NCI-H1930 (cell line): ENCODE data around the gene TSEN54.
"Not testable (repeated sequence)": the region's sequence is repeated elsewhere in the genome, so short reads cannot be mapped to it uniquely, and the experiment has no call there.

Experiments used
- DNase-seq, 2 experiments: peaks; one replicate each; lab custom pipeline; 2025; lab: John Stamatoyannopoulos, UW

The TSEN54 gene

DNA sequence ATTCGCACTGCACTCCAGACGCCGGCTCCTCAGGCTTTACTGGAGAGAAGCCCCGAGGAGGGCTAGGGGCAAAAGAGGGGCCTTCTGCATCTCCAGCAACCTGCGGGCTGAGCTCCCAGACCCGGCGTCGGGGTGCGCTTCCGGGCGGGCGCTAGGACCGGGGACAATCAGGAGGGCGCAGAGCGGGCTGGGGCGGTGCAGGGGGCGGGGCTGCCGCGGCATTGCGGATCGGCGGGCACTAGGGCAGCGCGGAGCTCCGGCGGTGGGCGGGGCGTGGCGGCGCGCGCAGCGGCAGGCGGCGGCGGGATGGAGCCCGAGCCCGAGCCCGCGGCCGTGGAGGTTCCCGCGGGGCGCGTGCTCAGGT is at the start of gene TSEN54:
TSS of gene TSEN54 (plus strand) at position 274 of the 364 bp plus-strand sequence. CDS start at position 307, 33 bp downstream.
- DNase-seq: peak; percentile 85 to 93

DNA sequence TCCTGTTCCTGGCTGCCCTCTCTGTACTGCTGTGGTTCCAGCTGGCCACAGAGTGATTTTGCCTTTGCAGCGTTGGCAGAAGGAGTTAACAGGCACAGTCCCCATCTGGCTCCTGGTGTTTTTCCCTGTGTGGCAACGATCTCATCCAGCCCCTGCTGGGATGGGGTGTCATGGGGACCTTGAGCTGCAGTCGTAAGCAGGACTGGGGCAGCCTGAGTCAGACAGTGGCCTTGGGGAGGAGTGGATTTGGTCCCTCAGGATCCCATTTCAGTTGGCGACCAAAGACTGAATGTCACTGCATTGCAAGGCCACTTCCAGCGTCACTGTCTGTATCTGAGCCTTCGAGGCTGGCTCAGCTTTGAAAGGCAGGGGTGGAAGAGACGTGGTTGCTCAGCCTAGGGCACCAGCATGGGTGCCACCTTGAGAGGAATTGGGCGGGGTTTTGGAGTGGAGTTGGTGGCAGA is 48.0 kb upstream of the TSEN54 start:
- no peak for DNase-seq

DNA sequence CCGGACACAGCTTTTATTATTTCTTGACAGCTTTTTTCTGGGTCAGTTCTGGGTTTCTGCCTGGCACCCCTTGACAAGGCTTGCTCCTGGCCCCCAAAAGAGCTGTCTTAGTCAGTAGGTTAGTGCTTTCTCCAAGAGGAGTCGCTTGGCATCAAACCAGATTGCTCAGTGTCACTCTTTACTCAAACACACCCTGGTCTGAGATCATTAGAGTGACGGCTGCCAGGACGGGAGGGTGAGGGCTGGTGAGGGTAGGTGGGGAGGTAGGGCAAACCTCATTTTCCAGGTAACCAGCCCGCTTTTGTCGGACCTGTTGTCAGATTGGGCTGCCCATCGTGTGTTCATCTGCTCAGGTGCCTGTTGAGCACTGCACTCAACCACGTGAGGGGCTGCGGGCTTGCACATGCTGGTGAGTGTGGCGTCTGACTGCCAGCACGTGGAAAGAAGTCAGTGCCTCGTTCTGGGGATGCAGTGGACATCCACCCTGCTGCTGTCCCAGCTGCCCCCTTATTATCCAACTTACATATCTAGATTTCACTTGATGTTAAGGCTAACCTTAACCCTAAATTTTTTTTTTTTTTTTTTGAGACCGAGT is 47.5 kb upstream of the TSEN54 start:
- no peak for DNase-seq

DNA sequence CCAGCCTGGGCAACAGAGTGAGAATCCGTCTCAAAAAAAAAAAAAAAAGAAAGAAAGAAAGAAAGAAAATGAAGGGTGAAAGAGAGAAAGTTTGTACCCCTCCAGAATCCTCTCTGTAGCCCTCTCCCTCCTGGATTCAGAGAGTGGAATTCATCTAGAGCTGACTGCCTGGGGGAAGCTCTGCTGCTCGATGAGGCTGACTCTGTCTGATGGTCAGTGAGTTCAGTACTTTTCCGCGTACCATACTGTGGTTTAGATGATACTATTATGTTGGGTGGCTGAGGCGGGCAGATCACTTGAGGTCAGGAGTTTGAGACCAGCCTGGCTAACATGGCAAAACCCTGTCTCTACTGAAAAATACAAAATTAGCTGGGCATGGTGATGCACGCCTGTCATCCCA is 45.1 kb upstream of the TSEN54 start:
- DNase-seq: no peak

DNA sequence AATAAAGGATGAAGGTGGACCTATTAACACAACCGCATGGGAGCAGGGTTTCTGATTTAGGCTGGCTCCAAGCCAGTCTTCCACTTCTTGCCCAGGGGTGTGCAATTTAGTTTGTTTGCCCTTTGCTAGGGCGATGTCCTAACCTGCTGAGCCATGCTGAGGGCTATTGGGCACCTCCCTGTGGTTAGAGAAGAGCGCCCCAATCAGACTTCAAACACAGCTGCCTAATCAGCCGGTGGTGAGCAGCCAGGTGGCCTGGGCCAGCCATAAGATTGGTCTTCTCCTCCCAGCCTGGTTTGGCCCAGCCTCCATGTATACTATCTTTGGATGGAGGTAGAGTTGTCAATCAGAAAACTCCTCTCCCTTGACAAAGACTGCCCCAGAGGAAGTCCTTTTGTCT is 44.2 kb upstream of the TSEN54 start:
- DNase-seq: no peak

DNA sequence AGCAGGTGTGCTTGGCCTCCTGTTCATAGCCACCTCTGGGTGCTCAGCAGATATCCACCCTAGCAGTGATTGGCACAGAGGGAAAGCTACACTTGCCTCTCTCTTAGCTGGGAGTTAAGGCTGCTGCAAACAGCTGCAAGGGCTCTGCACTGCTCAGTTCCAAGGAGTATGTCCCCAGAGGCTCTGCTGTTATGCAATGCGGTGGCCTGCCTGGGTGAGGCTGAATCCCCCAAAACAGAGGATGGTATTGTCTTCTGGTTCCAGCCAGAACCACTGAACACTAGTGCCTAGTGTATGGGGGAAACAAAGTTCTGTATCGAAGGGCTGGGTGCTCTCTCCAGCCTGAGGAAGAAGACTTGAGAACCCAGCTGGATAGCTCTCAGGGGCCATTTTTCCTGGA is 43.1 kb upstream of the TSEN54 start:
- no peak for DNase-seq

DNA sequence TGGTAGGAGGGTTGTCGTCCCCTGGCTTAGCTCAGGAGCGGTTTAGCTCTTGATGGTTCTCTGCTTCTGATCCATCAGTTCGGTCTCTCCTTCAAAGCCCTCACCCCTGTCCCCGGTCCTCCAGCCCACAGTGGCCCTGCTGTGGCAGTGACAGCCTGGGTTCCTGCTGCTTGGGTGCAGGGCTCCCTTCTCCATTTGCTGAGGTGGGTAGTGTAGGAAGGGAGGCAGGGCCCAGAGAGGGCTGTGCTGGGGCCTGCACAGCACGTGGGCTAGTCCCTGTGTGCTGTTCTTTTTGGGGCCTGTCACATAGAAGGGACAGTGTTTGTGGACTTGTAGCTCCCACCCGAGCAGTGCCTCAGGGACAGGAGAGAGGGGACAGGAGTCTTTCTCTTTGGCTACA is 41.6 kb upstream of the TSEN54 start:
- no peak for DNase-seq

DNA sequence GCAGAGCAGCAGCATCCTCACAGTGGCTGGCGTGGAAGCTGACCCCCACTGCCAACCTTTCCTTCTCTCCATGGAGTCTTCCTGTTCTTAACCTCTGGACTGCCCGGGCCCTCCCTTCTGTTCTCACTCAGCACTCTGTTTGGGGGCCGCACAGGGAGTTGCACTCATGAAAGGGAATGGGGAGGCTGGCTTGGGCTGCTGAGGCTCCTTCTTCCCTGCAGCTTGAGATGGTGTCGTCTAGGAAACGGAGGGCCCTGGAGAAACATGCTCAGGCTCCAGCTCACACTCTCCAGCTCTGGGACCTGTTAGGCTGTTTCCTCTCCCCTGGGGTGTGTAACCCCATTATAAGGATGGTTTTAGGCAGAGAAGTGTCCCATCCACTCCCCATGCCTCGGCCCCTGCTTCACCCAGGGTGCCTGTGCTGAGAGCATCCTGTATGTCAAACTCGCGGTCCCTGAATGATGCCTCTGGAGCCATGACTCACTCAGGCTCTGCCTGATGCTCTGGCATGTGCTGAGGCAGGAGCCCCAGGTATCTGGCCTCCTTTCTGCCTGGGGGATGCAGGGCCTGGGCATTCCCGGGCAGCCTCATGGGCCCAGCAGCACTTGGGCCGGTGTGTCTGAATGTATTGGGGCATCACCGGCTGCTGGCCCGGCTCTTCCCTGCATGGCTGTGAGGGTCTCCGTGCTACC is 41.0 kb upstream of the TSEN54 start:
- DNase-seq: no peak

DNA sequence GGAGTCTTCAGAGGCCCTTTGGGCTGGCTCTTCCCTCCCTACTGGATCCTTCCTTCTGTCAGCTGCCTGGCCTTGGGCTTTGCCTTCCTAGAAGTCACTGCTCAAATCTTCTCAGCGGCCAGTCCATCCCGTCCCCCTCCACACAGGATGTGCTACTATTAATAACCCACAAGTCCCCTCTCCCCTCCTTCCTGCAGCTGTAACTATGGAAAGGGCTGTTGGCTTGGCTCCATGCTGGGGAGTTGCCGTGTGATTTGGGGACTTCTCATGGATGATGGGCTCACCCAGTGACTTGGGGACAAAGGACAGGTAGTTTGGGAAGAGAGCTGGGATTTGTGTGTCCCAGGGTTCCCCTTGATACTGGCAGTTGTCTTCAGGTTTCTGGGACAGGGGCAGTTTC is 40.5 kb upstream of the TSEN54 start:
- no peak for DNase-seq

DNA sequence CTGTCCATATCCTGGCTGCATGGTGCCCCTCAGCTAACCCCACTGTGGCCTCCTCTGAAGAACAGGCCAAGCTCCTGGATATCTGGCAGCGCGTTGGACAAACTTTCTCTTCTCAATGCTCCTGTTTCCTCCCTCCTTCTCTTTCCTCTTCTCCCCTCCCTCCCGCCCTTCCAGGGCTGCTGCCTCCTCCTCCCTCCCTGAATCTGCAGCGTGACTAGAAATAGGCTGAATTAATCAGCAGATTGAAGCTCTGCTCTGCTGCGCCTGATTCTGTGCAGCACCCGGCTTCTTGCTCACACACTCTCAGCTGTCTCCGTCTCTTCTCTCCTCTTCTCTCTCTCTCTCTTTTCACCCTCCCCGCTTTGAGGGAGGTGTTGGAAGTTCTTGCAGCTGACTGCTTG is 40.1 kb upstream of the TSEN54 start:
- no peak for DNase-seq

DNA sequence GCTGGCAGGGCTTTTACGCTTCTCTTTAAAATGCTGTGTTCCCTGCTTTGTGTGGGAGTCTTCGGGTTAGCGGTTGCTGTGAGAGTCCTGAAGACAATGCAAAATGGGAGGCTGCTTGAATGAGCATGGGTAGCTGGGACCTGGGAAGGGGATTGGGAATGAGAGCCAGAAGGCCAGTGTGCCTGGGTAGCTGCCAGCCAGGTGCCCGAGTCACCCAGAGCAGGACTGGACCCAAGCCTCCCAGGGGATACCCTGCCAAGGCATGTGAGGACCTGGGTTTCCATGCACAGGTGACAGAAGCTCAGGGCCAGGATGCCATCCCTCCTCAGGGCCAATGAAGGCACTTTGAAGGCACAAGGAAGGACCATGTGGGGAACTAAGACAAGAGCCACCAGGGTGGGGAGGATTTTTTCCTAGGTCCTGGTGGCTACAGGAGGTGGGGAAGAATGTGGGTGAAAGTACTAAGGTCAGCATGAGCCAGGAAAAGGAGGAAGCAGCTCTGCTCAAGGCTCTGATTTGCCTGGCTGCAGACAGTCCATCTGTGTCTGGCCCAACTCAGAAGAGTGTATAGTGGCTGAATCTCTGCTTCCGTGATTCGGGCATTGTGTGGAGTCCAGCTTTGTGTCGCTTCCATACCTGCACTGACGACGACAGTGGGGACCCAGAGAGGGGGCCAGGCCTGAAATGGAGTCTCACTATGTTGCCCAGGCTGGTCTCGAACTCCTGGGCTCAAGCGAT is 39.4 kb upstream of the TSEN54 start:
- no peak for DNase-seq

DNA sequence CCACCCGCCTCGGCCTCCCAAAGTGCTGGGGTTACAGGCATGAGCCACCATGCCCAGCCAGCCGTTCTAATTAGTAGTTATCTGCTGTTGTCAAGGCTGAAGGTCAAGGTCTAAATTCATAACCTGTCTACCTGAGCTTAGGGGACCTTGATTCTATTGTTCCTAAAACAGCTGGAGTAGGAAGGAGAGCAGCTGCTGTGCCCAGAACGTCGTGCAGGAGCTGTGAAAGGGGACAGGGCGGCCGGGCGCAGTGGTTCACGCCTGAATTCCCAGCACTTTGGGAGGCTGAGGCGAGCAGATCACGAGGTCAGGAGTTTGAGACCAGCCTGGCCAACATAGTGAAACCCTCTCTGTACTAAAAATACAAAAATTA is 38.9 kb upstream of the TSEN54 start:
- DNase-seq: not testable (repeated sequence)

DNA sequence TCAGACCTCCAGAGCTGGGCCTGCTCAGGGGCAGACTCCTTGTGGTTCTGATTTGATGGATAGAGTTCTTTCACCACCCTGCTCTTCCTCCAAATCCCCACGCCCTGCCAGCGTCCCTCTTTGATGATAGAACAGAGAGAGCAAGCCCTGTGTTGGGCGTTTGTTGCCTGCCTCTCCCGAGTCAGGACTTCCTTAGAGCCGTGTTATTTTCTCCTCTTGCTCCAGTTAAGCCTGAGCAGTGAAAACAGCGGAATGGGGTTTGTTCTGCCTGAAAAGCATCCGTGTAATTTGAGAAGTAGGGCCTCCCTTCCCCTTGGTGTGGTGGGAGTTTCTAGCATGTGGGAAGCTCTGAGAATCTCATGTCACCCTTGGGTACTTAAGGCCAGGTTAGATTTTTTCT is 37.8 kb upstream of the TSEN54 start:
- DNase-seq: no peak

DNA sequence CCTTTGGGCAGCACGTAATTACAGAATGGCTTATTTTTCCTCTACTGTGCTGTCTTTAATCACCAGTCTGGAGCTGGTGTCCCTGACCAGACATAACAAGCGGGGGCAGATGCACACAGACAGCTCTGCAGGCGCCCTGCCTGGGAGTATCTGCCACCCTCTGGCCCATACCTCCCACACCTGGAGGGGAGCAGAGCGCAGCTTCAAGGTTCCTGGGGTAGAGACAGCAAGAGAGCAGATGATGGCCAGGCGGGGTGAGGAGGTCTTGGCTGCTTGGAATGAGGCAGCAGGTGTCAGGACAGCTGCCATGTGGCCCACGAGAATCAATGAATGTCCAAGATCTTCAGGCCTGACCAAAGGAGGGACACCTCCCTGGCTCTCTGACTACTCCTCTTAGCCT is 36.0 kb upstream of the TSEN54 start:
- no peak for DNase-seq

DNA sequence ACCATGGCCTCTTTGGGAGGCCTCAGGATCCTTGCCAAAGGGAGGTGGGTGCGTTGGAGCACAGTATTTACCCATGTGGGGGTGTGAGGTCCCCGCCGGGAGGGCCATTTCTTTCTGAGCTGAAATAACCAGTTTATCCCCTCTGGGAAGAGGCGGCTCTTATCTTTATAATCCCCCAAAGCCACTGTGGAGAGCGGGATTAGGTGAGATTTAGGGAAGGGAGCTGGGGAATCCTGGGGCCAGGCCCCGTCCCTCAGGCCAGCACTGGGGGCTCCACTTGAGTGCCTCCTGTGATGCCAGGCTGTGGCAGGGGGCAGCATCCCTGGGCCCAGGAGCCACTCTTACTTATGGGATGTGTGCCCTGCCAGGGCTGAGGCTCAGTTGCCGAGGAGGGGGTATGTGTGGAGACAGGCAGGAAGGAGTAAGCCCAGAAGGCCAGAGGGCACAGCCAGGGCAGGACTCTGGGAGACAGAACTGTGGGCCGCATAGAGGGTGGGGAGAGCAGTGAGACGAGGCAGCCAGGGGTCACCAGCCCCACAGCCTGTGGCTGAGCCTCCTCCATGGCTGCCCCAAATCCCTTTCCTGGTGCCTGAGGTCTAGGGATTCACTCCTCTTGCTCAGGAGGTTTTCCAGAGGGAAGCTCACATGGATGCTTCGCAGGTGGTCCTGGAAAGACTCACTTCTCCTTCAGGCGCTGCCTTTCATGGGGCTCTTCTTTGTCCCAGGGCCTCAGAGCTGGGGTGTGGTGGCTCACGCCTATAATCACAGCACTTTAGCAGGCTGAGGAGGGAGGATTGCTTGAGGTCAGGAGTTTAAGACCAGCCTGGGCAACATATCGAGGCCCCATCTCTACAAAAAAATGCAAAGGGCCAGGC is 34.9 kb upstream of the TSEN54 start:
- no peak for DNase-seq

DNA sequence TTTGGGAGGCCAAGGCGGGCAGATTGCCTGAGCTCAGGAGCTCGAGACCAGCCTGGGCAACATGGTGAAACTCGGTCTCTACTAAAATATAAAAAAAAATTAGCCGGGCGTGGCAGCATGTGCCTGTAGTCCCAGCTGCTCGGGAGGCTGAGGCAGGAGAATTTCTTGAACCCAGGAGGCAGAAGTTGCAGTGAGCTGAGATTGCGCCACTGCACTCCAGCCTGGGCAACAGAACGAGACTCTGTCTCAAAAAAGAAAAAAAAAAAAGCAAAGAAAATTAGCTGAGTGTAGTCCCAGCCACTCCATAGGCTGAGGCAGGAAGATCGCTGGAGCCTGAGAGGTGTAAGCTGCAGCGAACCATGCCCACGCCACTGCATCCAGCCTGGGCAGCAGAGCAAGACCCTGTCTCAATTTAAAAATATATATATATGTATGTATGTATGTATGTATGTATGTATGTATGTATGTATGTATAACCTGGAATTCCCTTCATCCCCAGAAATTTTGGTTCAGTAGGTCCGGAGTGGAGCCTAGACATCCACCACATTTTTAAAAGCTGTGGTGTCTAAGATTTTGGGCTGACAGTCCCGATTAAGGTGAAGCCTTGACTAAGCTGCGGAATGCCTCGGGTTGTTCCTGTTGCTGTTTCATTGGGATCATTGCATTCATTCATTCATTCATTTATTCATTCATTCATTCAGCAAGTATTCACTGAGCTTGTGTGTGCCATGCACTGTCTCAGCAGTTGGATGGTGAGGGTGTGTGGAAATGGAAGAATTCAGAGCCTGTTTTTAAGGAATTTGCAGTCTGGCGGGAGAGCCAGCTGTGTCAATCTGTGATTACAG is 34.0 kb upstream of the TSEN54 start:
- DNase-seq: no peak

DNA sequence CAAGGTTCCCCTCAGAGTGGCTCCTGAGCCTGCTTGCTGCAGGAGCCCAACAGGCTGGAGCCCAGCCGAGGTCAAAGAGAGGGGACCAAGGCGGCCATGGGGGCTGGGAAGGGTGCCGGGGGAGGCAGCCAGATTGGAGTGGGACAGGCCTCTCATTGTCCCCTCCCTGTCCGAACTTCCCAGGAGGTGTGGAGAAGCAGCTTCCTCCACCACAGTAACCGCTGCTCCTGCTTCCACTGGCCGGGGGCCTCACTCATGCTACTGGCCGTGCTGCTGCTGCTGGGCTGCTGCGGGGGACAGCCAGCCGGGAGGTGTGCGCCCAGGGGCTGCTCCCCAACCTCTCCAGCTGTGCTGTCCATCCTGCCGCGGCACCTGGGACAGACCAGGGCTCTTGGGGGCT is 30.6 kb upstream of the TSEN54 start:
- no peak for DNase-seq

DNA sequence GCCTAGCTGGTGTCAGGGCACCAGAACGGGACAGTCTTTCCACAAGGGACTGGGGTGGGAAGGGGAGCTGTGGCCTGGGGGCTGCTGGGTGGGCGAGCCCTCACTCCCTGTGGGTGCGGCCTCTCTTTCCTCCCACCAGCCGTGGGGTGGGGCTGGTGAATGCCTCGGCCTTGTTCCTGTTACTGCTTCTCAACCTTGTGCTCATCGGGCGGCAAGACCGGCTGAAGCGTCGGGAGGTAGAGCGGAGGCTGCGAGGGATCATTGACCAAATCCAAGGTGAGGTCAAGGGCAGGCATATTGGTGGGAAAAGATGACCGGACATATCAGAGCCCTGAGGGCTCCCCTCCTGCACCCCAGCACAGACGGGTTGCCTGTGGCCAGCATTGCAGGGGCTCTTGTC is 30.2 kb upstream of the TSEN54 start:
- DNase-seq: no peak

DNA sequence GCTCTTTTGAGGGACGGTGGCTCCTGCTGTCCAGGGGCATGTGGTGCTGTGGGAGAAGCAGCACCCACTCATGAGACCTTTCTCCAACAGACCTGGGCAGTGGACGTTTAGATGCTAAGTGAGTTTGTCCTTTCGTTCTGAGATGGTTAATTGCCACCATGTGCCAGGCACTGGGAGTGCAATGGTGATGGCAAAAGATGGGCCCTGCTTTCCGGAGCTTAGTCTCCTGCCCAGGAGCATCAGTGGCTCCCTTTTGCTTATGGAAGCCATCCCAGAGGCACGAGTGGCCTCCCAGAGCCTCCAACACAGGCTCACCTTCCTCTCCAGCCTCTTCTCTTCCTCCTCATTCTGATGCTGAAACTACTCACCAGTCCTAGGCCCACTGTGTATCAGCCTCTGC is 29.4 kb upstream of the TSEN54 start:
- no peak for DNase-seq

DNA sequence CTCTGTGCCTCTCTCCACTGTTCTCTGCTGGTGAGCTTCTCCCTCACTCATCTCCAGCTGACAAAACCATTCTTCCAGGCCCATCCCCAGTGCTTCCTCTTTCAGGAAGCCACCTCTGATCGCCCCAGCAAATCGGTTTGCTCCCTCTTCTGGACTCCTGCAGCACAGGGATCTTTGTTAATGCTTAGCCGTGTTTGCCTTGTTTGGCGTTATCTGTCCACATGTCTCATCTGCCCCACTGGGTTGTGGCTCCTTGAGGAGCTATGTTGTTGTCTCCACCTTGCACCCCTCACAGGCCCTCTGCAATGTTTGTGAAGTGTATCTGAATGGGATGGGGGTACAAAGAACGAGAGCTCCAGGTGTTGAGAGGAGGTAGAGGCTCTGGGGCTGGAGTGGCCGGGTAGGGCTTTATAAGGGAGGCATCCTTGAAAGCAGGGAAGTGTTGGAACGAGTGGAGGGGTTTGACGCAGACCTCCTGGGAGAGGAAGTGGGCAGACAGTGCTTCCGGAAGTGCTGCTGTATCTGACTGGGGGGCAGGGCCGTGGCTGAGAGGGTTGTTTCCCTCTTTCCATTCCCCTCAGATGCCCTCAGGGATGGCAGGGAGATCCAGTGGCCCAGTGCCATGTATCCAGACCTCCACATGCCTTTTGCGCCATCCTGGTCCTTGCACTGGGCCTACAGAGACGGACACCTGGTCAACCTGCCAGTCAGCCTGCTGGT is 28.8 kb upstream of the TSEN54 start:
- DNase-seq: no peak
